Measurements from ENCODE around the gene ERBIN.

ERBIN gene

GRCh38 chr5:65992630-65993029 lies 66.3 kb downstream of the ERBIN start:
- Histone ChIP-seq H3K4me1 (ENCODE audit: control insufficient read depth, low read length) (peaks cover 14% of the 10 kb centered on the region), H3K4me2 (ENCODE audit: low read length) (no peak overlapping the region), H3K36me3 (ENCODE audit: control insufficient read depth, low read length) (peaks cover 61% of the 10 kb centered on the region), H3F3A (ENCODE audit: control insufficient read depth, insufficient read depth) (peaks cover 6% of the 10 kb centered on the region), H3K9me3 (ENCODE audit: control insufficient read depth, insufficient read depth, low read length) (no peaks in the 10 kb centered on the region), H3K9me2 (replicated peaks; ENCODE audit: control insufficient read depth, low read length) (no peaks in the 10 kb centered on the region), H3K79me2 (ENCODE audit: control insufficient read depth, low read length) (peaks cover 73% of the 10 kb centered on the region), H3K27me3 (ENCODE audit: control insufficient read depth, low read length) (no peaks in the 10 kb centered on the region), H3K27ac (ENCODE audit: low read depth, low read length) (no peak overlapping the region), H4K20me1 (ENCODE audit: control insufficient read depth, insufficient read depth, low read depth, low read length) (peaks cover 5% of the 10 kb centered on the region; the same call in 1 of the 2 replicates), H3K4me3 (ENCODE audit: low read length) (no peak overlapping the region)
- TF ChIP-seq EZH2phosphoT487 (IDR thresholded peaks at IDR 0.05; ENCODE audit: borderline replicate concordance, low read length), result no peak
- no peak for TF ChIP-seq CTCF (IDR thresholded peaks at IDR 0.05; ENCODE audit: low read depth, low read length, poor library complexity, severe bottlenecking)

GRCh38 chr5:65994117-65994786 lies 67.9 kb downstream of the ERBIN start:
- no peak for TF ChIP-seq CTCF (IDR thresholded peaks at IDR 0.05; ENCODE audit: low read depth, low read length, poor library complexity, severe bottlenecking)
- no peak for TF ChIP-seq EZH2phosphoT487 (IDR thresholded peaks at IDR 0.05; ENCODE audit: borderline replicate concordance, low read length)
- H3K27me3 ChIP-seq (ENCODE audit: control insufficient read depth, low read length), result no peaks in the 10 kb centered on the region
- no peaks in the 10 kb centered on the region for H3K9me3 ChIP-seq (ENCODE audit: control insufficient read depth, insufficient read depth, low read length)
- no peaks in the 10 kb centered on the region for H3K9me2 ChIP-seq (replicated peaks; ENCODE audit: control insufficient read depth, low read length)
- H3K4me1 ChIP-seq (ENCODE audit: control insufficient read depth, low read length), result peaks cover 14% of the 10 kb centered on the region
- peaks cover 2% of the 10 kb centered on the region; the same call in 1 of the 2 replicates for H4K20me1 ChIP-seq (ENCODE audit: control insufficient read depth, insufficient read depth, low read depth, low read length)
- H3K36me3 ChIP-seq (ENCODE audit: control insufficient read depth, low read length), result peaks cover 64% of the 10 kb centered on the region
- peaks cover 4% of the 10 kb centered on the region for H3F3A ChIP-seq (ENCODE audit: control insufficient read depth, insufficient read depth)
- H3K4me3 ChIP-seq (ENCODE audit: low read length), result no peak overlapping the region
- H3K4me2 ChIP-seq (ENCODE audit: low read length), result no peak overlapping the region
- peaks cover 64% of the 10 kb centered on the region for H3K79me2 ChIP-seq (ENCODE audit: control insufficient read depth, low read length)
- H3K27ac ChIP-seq (ENCODE audit: low read depth, low read length), result no peak overlapping the region

DNA sequence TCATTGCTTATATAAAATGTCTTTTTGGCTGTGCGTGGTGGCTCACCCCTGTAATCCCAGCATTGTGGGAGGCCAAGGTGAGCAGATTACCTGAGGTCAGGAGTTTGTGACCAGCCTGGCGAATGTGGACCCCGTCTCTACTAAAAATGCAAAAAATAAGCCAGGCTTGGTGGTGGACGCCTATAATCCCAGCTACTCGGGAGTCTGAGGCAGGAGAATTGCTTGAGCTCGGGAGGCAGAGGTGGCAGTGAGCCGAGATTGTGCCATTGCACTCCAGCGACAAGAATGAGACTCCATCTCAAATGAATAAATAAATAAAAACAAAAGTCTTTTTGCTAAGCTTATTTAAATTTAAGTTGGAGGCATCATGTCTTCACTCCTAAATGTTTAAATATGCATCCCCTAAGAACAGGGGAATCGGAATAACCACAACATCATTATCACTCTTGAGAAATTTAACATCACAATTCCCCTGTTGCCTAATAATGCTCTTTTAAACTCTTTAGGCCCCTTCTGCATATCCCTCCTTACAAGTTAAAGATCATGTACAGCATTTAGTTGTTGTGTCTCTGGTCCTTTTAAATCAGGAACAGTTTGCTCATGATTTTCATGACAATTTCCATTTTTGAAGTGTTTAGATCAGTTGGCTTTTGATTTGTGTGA lies 72.8 kb downstream of the ERBIN start:
- peaks cover 79% of the 10 kb centered on the region for H3K36me3 ChIP-seq (ENCODE audit: control insufficient read depth, low read length)
- no peak overlapping the region for H3K4me2 ChIP-seq (ENCODE audit: low read length)
- H3K9me3 ChIP-seq (ENCODE audit: control insufficient read depth, insufficient read depth, low read length), result no peaks in the 10 kb centered on the region
- H3K9me2 ChIP-seq (replicated peaks; ENCODE audit: control insufficient read depth, low read length), result no peaks in the 10 kb centered on the region
- H3K4me1 ChIP-seq (ENCODE audit: control insufficient read depth, low read length), result peaks cover 14% of the 10 kb centered on the region
- H3K4me3 ChIP-seq (ENCODE audit: low read length), result no peak overlapping the region
- H3K27ac ChIP-seq (ENCODE audit: low read depth, low read length), result no peak overlapping the region
- H4K20me1 ChIP-seq (ENCODE audit: control insufficient read depth, insufficient read depth, low read depth, low read length), result no peaks in the 10 kb centered on the region
- H3F3A ChIP-seq (ENCODE audit: control insufficient read depth, insufficient read depth), result no peaks in the 10 kb centered on the region
- TF ChIP-seq EZH2phosphoT487 (IDR thresholded peaks at IDR 0.05; ENCODE audit: borderline replicate concordance, low read length) (no peak), CTCF (IDR thresholded peaks at IDR 0.05; ENCODE audit: low read depth, low read length, poor library complexity, severe bottlenecking) (no peak)
- peaks cover 79% of the 10 kb centered on the region for H3K79me2 ChIP-seq (ENCODE audit: control insufficient read depth, low read length)
- no peaks in the 10 kb centered on the region for H3K27me3 ChIP-seq (ENCODE audit: control insufficient read depth, low read length)
